ENCODE measurements around the gene TRMT11. TPM values are rescaled to one million over a fixed set of nuclear protein-coding genes. Genes with fewer than 3 reads are reported as not detected.

TRMT11 gene
- total and polyA plus RNA-seq, 2 of the 8 experiments (the other 6 are each of a cell fraction or from before 2014, with no cell fraction given), result 19.7 to 32.4 TPM

- no peak overlapping the region for H2BK20ac ChIP-seq (ENCODE audit: low read length)
- no peak overlapping the region for H2BK12ac ChIP-seq (ENCODE audit: low read depth, low read length)
- no peaks in the 10 kb centered on the region for H3K9me3 ChIP-seq (ENCODE audit: insufficient read depth in 2 of 2, low read depth in 1 of 2, low read length in 1 of 2)
- no peaks in the 10 kb centered on the region for H3K27me3 ChIP-seq (replicated peaks in 1 of 4; ENCODE audit: control insufficient read depth in 3 of 4, extremely low read depth in 1 of 4, insufficient read depth in 3 of 4, low read length in 3 of 4)
- H3K14ac ChIP-seq (ENCODE audit: insufficient read length), result no peak overlapping the region
- no peaks in the 10 kb centered on the region for H3K79me2 ChIP-seq (ENCODE audit: control insufficient read depth in 1 of 2, insufficient read depth in 2 of 2, low read length in 2 of 2)
- POLR2A ChIA-PET (ENCODE audit: partially characterized antibody), result no interaction called here
- no peak overlapping the region for H2BK15ac ChIP-seq (ENCODE audit: low read length)
- H4K8ac ChIP-seq (ENCODE audit: extremely low read depth, insufficient read depth, low read length), result no peak overlapping the region
- no peak overlapping the region for H4K5ac ChIP-seq (ENCODE audit: insufficient read length, low read depth, low read length)
- no peak for FAIRE-seq
- CTCF ChIA-PET (ENCODE audit: partially characterized antibody), result interaction anchor here (0.6 kb wide), 1 partner anchor 112 kb away, joined by 3 read pairs; no protein-coding TSS in a partner anchor
- WGBS, 2 experiments (ENCODE audit: extremely low coverage in 1 of 2, insufficient coverage in 1 of 2, insufficient read length in 1 of 2, insufficient replicate concordance in 2 of 2, low coverage in 1 of 2, low lambda C conversion rate in 2 of 2, missing lambda C conversion rate in 1 of 2), result 94% methylated on average over 1 of the region's 1 CpG; no CpG with 5 or more reads in 1 of the 2 experiments
- H3K4ac ChIP-seq (replicated peaks; ENCODE audit: insufficient read length, low read depth, low read length), result no peak overlapping the region
- no peak overlapping the region for H2BK120ac ChIP-seq (replicated peaks; ENCODE audit: low read depth, low read length)
- no peak overlapping the region for H3K4me2 ChIP-seq (ENCODE audit: insufficient read depth in 1 of 2, low read depth in 2 of 2, low read length in 2 of 2)
- no peak overlapping the region for H3K18ac ChIP-seq (ENCODE audit: extremely low read depth, low read length)
- peaks cover 2 to 36% (median 16%) of the 10 kb centered on the region in 4 experiments; a peak in 6 of 8 replicates for H3K36me3 ChIP-seq (ENCODE audit: control insufficient read depth in 2 of 4, insufficient read depth in 4 of 4, low read length in 3 of 4)
- H4K20me1 ChIP-seq (replicated peaks in 1 of 2; ENCODE audit: control insufficient read depth in 1 of 2, insufficient read depth in 2 of 2, low read length in 2 of 2), result no peaks in the 10 kb centered on the region
- H3K56ac ChIP-seq (replicated peaks; ENCODE audit: insufficient read length, low read depth, low read length), result no peak overlapping the region
- DNase-seq (ENCODE audit: low read depth in 1 of 2, low spot score in 2 of 2), result no peak
- no peaks in the 10 kb centered on the region for H3K23me2 ChIP-seq (ENCODE audit: low read depth, low read length)
- TF ChIP-seq SP4 (IDR thresholded peaks at IDR 0.05; ENCODE audit: low read length), result no peak
- TF ChIP-seq RAD21 (IDR thresholded peaks at IDR 0.05 in 1 of 2, conservative IDR thresholded peaks at IDR 0.05 in 1 of 2; ENCODE audit: low read depth in 2 of 2, low read length in 2 of 2), result no peak
- no peak for TF ChIP-seq SP2 (IDR thresholded peaks at IDR 0.05; ENCODE audit: low read length)
- TF ChIP-seq CBX5 (IDR thresholded peaks at IDR 0.05; ENCODE audit: low read depth, low read length), result no peak
- no peak for TF ChIP-seq POLR2A (IDR thresholded peaks at IDR 0.05; ENCODE audit: control extremely low read depth in 1 of 2, low read depth in 2 of 2, low read length in 2 of 2)
- no peak for TF ChIP-seq BRCA1 (IDR thresholded peaks at IDR 0.05; ENCODE audit: low read depth, low read length)
- TF ChIP-seq NANOG (IDR thresholded peaks at IDR 0.05; ENCODE audit: insufficient read depth, low read depth, low read length, poor library complexity, severe bottlenecking), result no peak
- TF ChIP-seq CREB1 (IDR thresholded peaks at IDR 0.05), result no peak
- TF ChIP-seq CTCF (IDR thresholded peaks at IDR 0.05; ENCODE audit: control extremely low read depth in 1 of 3, insufficient read depth in 1 of 3, low read depth in 1 of 3, low read length in 3 of 3), result no peak
- no peak for TF ChIP-seq TAF1 (IDR thresholded peaks at IDR 0.05; ENCODE audit: low read depth, low read length)
- TF ChIP-seq JUND (IDR thresholded peaks at IDR 0.05; ENCODE audit: low read length), result no peak
- no peak overlapping the region for H4K91ac ChIP-seq (replicated peaks; ENCODE audit: insufficient read length, low read length)
- H2AK5ac ChIP-seq (ENCODE audit: low read depth, low read length), result no peak overlapping the region
- no peak overlapping the region for H3K9ac ChIP-seq (replicated peaks in 1 of 4; ENCODE audit: extremely low read depth in 1 of 4, low read depth in 3 of 4, low read length in 3 of 4)
- no peak overlapping the region for H2AFZ ChIP-seq (ENCODE audit: low read length)
- no peaks in the 10 kb centered on the region for H3K79me1 ChIP-seq (ENCODE audit: low read depth, low read length)
- no peaks in the 10 kb centered on the region for H3K4me1 ChIP-seq (replicated peaks in 1 of 4; ENCODE audit: control insufficient read depth in 3 of 4, insufficient read depth in 4 of 4, low read length in 3 of 4)
- H3K4me3 ChIP-seq (ENCODE audit: extremely low read depth in 1 of 4, insufficient read depth in 2 of 4, low read depth in 3 of 4, low read length in 4 of 4), result no peak overlapping the region
- no peak overlapping the region for H3K23ac ChIP-seq (ENCODE audit: insufficient read length)
- no peak overlapping the region for H3K27ac ChIP-seq (ENCODE audit: low read depth, low read length)
- H2BK5ac ChIP-seq (ENCODE audit: low read depth, low read length), result no peak overlapping the region
Observed at GRCh38 chr6:126042001-126042419, 55.7 kb downstream of the TRMT11 start.
